GM10266 (cell line): ENCODE data around the gene RIT2.
"Not testable (repeated sequence)": the region's sequence is repeated elsewhere in the genome, so short reads cannot be mapped to it uniquely, and the experiment has no call there.

ENCODE experiments used
- DNase-seq: peaks from one replicate; pipeline ENCODE4 v3.0.0; 2012; ENCODE audit errors: extremely low spot score
- TF ChIP-seq, protein P1 (sequence below): IDR thresholded peaks from 2 replicates; pipeline ENCODE4 v1.5.1; 2012; ENCODE audit warnings: mild to moderate bottlenecking, low read depth; ENCODE audit not compliant: control insufficient read depth, insufficient read depth; ENCODE audit errors: missing control alignments

RIT2 gene

DNA sequence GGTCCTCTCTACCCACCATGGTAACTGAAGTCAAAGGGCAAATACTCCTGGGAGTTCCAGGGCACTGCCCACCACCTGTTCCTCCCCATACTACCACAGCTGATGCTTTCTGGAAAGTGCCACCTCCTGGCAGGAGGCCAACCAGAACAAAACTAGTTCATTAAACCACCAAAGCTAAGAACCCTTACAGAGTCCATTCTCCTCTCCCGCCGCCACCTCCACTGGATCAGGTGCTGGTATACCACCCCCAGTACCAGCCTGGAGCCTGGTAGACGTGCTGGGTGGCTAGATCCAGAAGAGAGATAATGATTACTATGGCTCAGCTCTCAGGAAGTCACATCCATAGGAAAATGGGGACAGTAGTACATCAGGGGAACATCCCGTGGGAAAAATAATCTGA, 300.9 kb downstream of the RIT2 start:
- no peak for DNase-seq
- TF ChIP-seq, protein P1, sequence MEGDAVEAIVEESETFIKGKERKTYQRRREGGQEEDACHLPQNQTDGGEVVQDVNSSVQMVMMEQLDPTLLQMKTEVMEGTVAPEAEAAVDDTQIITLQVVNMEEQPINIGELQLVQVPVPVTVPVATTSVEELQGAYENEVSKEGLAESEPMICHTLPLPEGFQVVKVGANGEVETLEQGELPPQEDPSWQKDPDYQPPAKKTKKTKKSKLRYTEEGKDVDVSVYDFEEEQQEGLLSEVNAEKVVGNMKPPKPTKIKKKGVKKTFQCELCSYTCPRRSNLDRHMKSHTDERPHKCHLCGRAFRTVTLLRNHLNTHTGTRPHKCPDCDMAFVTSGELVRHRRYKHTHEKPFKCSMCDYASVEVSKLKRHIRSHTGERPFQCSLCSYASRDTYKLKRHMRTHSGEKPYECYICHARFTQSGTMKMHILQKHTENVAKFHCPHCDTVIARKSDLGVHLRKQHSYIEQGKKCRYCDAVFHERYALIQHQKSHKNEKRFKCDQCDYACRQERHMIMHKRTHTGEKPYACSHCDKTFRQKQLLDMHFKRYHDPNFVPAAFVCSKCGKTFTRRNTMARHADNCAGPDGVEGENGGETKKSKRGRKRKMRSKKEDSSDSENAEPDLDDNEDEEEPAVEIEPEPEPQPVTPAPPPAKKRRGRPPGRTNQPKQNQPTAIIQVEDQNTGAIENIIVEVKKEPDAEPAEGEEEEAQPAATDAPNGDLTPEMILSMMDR: no peak

GRCh38 chr18:42814184-42814583, 301.3 kb downstream of the RIT2 start:
- TF ChIP-seq, protein P1: no peak
- no peak for DNase-seq

GRCh38 chr18:42813570-42813969, 301.9 kb downstream of the RIT2 start:
- TF ChIP-seq, protein P1: no peak
- DNase-seq: no peak

DNA sequence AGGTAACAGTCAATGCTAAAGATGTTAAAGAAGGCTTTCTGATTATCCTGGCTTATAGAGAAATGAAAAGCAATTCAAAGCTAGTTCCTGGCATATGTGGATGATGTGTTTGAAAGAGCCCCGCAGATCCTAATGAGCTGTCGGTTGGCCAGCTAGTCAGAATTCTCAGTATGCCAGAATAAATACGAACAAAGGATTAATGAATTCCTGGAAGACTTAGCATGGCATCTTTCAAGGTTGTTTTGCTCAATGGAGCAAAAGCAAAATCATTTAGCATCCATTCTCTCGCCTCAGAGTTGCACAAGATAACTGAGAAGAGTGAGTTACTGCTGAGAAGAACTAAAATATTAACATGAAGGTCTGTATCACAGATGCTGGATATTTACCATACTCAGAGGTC, 307.6 kb downstream of the RIT2 start:
- TF ChIP-seq, protein P1: no peak
- no peak for DNase-seq

GRCh38 chr18:42801706-42802105, 313.8 kb downstream of the RIT2 start:
- TF ChIP-seq, protein P1: no peak
- DNase-seq: no peak

- TF ChIP-seq, protein P1: no peak
- no peak for DNase-seq
Observed at GRCh38 chr18:42798606-42799170, 316.8 kb downstream of the RIT2 start.

GRCh38 chr18:42795213-42795789, 320.2 kb downstream of the RIT2 start:
- DNase-seq: not testable (repeated sequence)

- DNase-seq: no peak
- TF ChIP-seq, protein P1: no peak
Observed at GRCh38 chr18:42792731-42793130, 322.8 kb downstream of the RIT2 start.
